HG02970 (cell line): Measurements from ENCODE around the gene SIRT5.
A peak's percentile ranks its signal among the peaks of the same experiment; 100 is the strongest.

ENCODE experiments used
- ATAC-seq: cut with Tn5 transposase; IDR thresholded peaks from one replicate; pipeline ENCODE4 v1.9.1; 2021; ENCODE audit warnings: mild to moderate bottlenecking, moderate library complexity, moderate number of reproducible peaks; ENCODE audit not compliant: unreplicated experiment, low FRiP score

The SIRT5 gene

DNA sequence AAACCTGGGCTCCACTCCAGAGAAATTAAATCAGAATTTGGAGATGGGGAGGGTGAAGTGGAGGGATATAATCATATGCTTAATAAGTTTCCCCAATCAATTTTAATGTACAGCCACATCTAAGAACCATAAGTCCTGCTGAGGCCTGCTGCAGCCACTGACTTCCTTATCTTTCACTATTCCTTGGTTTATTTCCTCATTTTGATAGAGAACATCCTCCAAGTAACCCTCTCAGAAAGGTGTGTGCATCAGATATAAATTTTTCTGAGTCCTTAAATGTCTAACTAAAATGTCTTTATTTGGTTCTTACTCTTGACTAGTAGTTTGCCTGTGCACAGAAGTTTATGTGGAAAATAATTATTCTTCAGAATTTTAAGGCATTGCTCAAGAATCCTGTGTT lies 23.7 kb upstream of the SIRT5 start:
- no peak for ATAC-seq

- ATAC-seq: no peak
Measured at GRCh38 chr6:13553646-13554045, 20.8 kb upstream of the SIRT5 start.

DNA sequence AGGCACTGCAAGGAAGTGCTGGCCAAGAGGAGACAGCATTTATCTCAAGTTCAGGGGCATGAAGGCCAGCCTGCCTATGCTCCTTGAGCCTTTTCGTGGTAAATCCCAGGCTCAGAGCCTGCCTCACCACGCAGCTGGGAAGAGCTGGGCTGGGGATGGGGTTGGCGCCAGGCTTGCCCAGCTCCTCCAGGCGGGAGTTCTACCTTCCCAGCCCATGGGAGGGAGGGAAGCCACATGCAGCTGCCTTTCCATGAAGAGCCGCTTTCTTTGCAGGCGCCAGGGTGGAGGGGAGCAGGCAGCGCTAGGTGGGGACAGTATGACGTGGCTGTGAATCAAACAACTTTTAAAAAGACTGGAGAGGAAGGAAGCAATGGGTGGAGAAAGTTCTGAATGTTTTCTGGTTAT lies 19.5 kb upstream of the SIRT5 start:
- ATAC-seq: no peak

- ATAC-seq: no peak
Measured at GRCh38 chr6:13557841-13558240, 16.6 kb upstream of the SIRT5 start.

- no peak for ATAC-seq
Measured at GRCh38 chr6:13558718-13559117, 15.7 kb upstream of the SIRT5 start.

DNA sequence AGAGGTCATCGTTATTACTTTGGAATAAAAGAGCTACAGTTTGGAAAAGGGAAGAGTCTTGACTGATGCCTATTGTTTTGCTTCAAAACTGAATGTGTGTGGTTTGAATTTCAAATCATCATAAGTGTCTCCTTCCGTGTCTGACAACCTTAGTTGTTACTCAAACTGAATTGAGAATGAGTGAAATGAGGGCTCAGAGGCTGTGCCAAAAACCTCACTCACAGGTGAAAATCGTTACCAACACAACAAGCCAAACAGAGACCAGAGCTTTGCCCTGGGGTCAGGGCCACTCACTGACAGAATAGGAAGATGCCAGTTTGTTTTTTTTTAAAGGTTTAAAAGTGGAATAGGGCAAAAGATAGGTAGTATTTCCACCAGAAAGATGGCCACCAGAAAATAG lies 15.2 kb upstream of the SIRT5 start:
- ATAC-seq: no peak

DNA sequence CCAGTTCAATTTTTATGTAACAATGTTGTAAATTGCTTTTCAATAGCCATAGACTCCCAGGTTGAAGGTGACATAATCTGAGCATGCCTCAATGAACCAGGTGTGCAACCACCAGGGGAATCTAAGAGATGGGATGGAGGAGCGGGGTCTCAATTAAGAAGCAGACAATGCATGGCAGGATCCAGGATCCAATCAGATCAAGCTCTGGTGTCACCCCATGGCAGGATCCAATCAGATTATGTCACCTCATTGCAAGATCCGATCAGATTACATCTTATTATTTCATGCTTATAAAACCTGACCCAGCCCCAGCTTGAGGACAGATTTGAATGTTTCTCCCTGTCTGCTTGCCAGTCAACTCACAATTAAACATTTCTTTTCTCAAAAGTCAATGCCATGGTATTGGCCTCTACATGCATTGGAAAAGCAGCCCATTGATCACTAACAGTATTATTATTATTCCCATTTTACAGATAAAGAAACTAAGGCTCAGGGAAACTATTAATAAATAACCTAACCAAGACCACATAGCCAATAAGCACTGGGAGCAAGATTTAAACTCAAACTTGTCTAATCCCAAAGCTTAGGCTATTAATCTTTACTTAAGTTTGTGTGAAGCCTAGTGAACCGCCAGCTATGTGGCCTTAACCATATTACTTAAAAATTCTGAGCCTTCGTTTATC lies 14.3 kb upstream of the SIRT5 start:
- no peak for ATAC-seq

GRCh38 chr6:13560651-13561044 lies 13.8 kb upstream of the SIRT5 start:
- ATAC-seq: no peak

GRCh38 chr6:13561624-13562267 lies 12.7 kb upstream of the SIRT5 start:
- no peak for ATAC-seq

DNA sequence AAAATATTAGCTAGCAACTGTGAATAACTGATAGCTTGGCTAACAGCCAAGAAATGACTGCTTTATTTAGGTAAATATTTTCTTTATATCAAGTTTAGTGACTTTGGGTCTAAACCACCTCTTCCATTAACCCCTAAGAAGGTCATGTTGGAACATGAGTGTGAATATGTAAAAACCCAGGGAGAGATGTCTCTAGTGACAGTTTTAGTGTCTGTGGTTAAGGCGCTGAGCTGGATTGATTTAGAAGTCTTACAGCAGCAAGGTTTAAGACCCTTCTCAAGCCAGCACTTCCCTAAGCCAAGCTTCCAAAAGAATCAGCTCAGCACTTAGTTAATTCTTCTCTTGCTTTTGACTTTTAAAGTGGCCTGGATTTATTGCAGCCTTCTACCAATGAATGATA lies 11.4 kb upstream of the SIRT5 start:
- ATAC-seq: no peak

- ATAC-seq: no peak
Measured at GRCh38 chr6:13565921-13566320, 8.5 kb upstream of the SIRT5 start.

- no peak for ATAC-seq
Measured at GRCh38 chr6:13566500-13566899, 7.9 kb upstream of the SIRT5 start.

DNA sequence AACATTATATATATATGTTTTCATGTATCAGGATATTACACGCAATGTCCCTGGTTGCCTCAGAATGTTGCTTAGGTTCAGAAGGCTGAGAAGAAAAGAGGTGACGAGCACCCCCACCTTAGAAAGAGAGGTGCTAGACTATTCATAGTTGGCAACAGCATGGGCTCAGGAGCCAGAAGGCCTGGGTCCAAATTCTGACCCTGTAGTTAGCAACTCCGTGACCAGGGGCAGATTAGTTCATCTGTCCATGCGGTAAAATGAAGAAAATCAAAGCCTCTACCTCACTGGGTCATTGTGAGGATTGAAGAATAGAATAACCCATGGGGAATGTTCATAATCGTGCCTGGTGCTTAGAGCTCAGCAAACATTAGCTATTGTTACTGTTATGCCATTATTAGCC lies 5.4 kb upstream of the SIRT5 start:
- no peak for ATAC-seq

GRCh38 chr6:13572240-13572639 lies 2.2 kb upstream of the SIRT5 start:
- ATAC-seq: no peak

DNA sequence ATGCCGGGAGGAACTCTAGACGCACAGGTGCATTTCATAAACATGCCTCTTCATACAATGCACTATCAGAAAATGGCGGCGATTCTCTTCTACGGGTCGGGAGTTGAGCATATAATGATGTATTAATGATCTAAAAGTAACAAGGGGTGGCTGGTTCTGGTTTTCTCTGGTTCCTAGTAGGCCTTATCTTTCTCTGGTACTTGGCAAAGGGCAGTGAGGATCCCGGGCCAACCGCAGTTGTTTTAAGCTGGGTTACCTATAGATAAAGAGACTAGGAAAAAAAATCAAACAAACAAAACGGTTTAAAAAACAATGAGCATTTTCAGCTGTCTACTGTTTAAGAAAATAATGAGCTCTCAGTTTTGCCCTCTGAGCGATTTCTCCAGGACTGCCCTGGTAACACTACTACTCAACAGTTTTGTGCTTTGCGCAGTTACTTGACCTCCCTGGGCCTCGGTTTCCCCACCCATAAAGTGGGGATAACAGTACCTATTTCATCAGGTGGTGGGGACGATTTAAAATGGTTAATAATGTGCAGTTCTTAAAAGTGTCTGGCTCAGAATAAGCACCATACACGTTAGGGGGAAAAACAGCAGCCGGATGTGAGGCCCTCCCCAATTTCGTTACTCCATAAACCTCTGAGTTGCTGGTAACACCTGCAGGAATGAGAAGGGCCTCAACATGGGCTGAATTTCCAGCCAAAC lies 1.3 kb upstream of the SIRT5 start:
- no peak for ATAC-seq

GRCh38 chr6:13573669-13574110 lies 711 bp upstream of the SIRT5 start:
- ATAC-seq: no peak

GRCh38 chr6:13574149-13574570 lies 241 bp upstream of the SIRT5 start:
- ATAC-seq: peak; percentile 91

GRCh38 chr6:13575377-13575775 lies 975 bp downstream of the SIRT5 start:
- ATAC-seq: no peak

DNA sequence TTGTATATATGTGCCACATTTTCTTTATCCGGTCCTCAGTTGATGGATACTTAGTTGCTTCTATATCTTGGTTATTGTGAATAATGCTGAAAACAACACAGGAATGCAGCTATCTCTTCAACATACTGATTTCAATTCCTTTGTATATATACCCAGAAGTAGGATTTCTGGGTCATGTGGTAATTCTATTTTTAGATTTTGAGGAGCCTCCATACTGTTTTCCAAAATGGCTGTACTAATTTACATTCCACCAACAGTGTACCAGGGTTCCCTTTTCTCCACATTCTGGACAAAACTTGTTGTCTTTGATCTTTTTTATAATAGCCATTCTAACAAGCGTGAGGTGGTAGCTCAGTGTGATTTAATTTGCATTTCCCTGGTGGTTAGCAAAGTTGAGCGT lies 1.6 kb downstream of the SIRT5 start:
- no peak for ATAC-seq

- ATAC-seq: no peak
Measured at GRCh38 chr6:13577926-13578325, 3.5 kb downstream of the SIRT5 start.

GRCh38 chr6:13579911-13580310 lies 5.5 kb downstream of the SIRT5 start:
- ATAC-seq: no peak
